Activated CD4-positive, alpha-beta memory T cell treated with anti-CD3 and anti-CD28 coated beads, Interleukin-2, amount 10 ng/mL, durations not matched to agents 7 days and 5 days (primary cell): ENCODE results near the gene FAM13A. TPM values are rescaled to one million over a fixed set of nuclear protein-coding genes. Genes with fewer than 3 reads are reported as not detected.

Experiments used
- CTCF ChIA-PET: fragments of 350-600 bp; sonication (Branson Sonifier 250); formaldehyde crosslinking; loops from one replicate; lab custom pipeline; 2021; ENCODE audit warnings: antibody characterized with exemption, inconsistent platforms; lab: Charles Lee
- POLR2A ChIA-PET: fragments of 350-600 bp; sonication (Branson Sonifier 250); formaldehyde crosslinking; loops from one replicate; lab custom pipeline; 2021; ENCODE audit warnings: antibody characterized with exemption; lab: Charles Lee
- DNase-seq: peaks from one replicate; pipeline ENCODE4 v3.0.0-alpha.2; 2020
- H3K27ac Mint-ChIP-seq: one replicate; pipeline ENCODE4 v1.8.0; 2021; ENCODE audit warnings: mild to moderate bottlenecking, mixed read lengths
- H3K27me3 Mint-ChIP-seq: one replicate; pipeline ENCODE4 v1.8.0; 2021; ENCODE audit warnings: mixed read lengths
- H3K36me3 Mint-ChIP-seq: one replicate; pipeline ENCODE4 v1.8.0; 2021; ENCODE audit warnings: low read depth, mixed read lengths
- H3K4me1 Mint-ChIP-seq: one replicate; pipeline ENCODE4 v1.8.0; 2021; ENCODE audit warnings: mixed read lengths
- H3K4me3 Mint-ChIP-seq: one replicate; pipeline ENCODE4 v1.8.0; 2021; ENCODE audit warnings: mild to moderate bottlenecking, mixed read lengths
- H3K9me3 Mint-ChIP-seq: one replicate; pipeline ENCODE4 v1.8.0; 2021; ENCODE audit warnings: mixed read lengths
- total RNA-seq, 2 experiments: library from RNA; stranded (reverse); gene quantifications; one replicate each; pipeline ENCODE4 v1.2.3, GENCODE V29; 2021

Gene FAM13A
- total RNA-seq, result 10 to 100 TPM in 1 of 2 experiments, 1 to 10 TPM in 1; 9.5 to 10.1 TPM

DNA sequence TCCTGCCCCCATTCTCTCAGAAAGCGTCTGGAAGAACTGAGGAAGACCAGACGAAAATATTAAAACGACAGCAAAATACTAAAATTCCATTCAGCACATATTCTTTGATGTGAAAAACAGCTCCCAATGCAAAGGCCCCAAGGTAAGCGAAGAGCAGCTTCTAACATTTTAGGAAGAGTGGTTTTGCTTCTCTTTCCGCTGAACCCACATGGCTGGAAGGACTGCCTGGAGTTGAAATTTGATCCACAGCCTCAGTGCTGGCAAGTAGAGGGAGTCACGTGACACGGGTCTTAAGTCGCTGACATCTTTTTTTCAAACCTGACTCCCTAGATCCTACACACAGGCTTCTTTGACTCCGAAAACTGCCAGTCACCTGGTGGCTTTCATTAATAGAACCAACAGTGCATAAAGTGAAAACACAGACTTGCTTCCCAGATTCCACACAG, at the start of gene FAM13A:
FAM13A (minus strand) TSS at position 233 of the 446 bp plus-strand sequence; CDS start at position 12, 221 bp downstream.
- Mint-ChIP-seq H3K27ac (no peak within 1 kb of the TSS), H3K9me3 (peaks cover 7% of the 10 kb centered on the region), H3K36me3 (peaks cover 2% of the 10 kb centered on the region), H3K4me1 (peaks cover 22% of the 10 kb centered on the region), H3K4me3 (no peak within 1 kb of the TSS), H3K27me3 (peaks cover 1% of the 10 kb centered on the region)
- POLR2A ChIA-PET, result no interaction called here
- no peak for DNase-seq
- CTCF ChIA-PET, result no interaction called here

DNA sequence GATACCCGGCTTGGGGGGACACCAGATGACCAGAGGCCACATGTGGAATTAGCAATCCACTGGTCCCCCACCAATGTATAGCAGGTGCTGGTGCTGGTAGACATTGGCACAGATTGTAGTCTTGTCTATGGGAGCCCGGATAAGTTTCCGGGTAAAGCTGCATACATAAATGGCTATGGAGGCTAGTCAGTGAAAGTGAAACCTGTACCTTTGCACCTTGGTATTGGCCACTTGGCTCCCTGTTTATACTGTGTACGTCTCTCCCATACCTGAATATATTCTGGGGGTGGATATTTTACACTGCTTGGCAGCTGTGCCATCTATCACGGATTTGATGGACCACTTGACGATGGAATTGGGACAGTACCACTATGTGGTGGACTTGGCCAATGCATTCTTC, 48.7 kb upstream of the FAM13A start:
- H3K4me1 Mint-ChIP-seq, result peaks cover 14% of the 10 kb centered on the region
- H3K9me3 Mint-ChIP-seq, result peaks cover 4% of the 10 kb centered on the region
- H3K27me3 Mint-ChIP-seq, result peaks cover 24% of the 10 kb centered on the region
- POLR2A ChIA-PET, result no interaction called here
- CTCF ChIA-PET, result no interaction called here
- H3K36me3 Mint-ChIP-seq, result peaks cover 3% of the 10 kb centered on the region
- DNase-seq, result no peak
- H3K27ac Mint-ChIP-seq, result no peak overlapping the region
- no peak overlapping the region for H3K4me3 Mint-ChIP-seq

DNA sequence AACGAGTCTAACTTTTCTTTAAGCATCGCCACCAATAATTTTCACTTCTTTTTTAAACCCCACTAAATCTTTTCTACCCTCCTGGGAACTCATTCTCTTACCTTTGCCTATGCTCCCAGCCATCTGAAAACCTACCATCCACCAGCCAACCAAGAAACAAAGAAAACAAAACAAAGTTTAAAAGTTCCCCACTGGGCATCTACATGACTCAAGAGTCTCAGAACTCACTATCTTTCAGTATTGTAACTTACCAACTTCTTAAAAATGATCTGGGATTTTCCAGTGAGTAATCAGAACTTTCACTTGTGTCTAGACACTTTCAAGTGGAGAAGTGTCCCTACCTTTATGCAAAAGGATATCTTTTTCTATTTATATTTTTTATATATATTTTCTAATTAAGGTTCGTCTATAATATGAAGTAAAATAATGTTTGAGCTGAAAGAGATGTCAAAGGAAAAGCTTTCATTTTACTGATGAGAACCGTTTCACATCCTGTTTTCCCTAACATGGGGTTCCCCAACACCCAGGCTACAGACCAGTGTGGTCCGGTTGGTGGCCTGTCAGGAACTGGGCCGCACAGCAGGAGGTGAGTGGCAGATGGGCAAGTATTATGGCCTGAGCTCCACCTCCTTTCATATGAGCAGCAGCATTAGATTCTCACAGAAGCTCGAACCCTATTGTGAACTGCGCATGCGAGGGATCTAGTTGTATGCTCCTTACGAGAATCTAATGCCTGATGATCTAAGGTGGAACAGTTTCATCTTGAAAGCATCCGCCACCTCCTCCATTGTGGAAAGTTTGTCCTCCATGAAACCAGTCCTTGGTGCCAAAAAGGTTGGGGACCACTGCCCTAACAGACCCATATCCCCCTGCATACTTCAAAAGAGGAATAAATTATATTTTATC, 44.5 kb upstream of the FAM13A start:
- H3K27ac Mint-ChIP-seq, result no peak overlapping the region
- no peak for DNase-seq
- ChIA-PET POLR2A (no interaction called here), CTCF (no interaction called here)
- peaks cover 5% of the 10 kb centered on the region for H3K27me3 Mint-ChIP-seq
- no peaks in the 10 kb centered on the region for H3K36me3 Mint-ChIP-seq
- H3K4me3 Mint-ChIP-seq, result no peak overlapping the region
- no peaks in the 10 kb centered on the region for H3K9me3 Mint-ChIP-seq
- peaks cover 4% of the 10 kb centered on the region for H3K4me1 Mint-ChIP-seq

DNA sequence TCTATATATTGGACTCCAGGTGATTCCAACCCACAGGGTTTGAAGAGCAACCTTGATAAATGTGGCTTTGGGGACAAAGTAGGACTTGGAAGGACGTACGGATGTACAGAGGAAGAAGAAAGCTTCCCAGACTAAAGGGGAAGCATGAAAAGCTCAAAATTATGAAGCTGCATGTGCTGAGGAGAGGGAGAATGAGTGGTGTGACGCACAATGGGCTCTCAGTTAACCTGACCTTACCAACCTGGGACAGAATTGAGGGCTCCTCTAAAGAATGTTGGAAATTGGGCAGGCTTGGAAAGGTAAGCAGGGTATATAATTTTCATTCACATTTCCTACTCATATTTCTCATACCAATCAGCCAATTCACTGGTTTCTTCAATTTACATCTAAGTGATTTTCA, 43.9 kb upstream of the FAM13A start:
- H3K27ac Mint-ChIP-seq, result no peak overlapping the region
- ChIA-PET POLR2A (no interaction called here), CTCF (no interaction called here)
- peaks cover 4% of the 10 kb centered on the region for H3K4me1 Mint-ChIP-seq
- peaks cover 5% of the 10 kb centered on the region for H3K27me3 Mint-ChIP-seq
- no peak overlapping the region for H3K4me3 Mint-ChIP-seq
- DNase-seq, result no peak
- no peaks in the 10 kb centered on the region for H3K36me3 Mint-ChIP-seq
- no peaks in the 10 kb centered on the region for H3K9me3 Mint-ChIP-seq

DNA sequence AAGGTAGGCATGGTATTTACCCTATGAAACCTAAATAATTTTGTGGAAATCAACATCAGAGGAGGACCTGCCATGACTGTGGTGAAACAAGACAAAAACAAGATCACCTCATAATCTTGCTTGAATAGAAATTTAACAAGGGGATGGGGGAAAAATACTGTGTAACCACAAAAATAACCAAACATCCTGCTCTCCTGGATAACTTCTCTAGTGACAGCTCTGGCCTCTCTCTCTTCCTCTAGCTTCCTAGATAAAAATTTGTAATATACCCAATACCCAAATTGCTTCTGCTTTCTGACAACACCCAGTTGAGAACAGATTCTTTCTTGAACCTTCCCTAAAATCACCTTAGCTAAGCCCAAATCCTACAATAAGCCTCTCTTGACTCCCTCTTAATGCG, 42.5 kb upstream of the FAM13A start:
- ChIA-PET CTCF (no interaction called here), POLR2A (no interaction called here)
- no peak overlapping the region for H3K4me3 Mint-ChIP-seq
- no peak overlapping the region for H3K27ac Mint-ChIP-seq
- peaks cover 4% of the 10 kb centered on the region for H3K4me1 Mint-ChIP-seq
- no peaks in the 10 kb centered on the region for H3K36me3 Mint-ChIP-seq
- H3K27me3 Mint-ChIP-seq, result peaks cover 3% of the 10 kb centered on the region
- no peaks in the 10 kb centered on the region for H3K9me3 Mint-ChIP-seq
- DNase-seq, result no peak

DNA sequence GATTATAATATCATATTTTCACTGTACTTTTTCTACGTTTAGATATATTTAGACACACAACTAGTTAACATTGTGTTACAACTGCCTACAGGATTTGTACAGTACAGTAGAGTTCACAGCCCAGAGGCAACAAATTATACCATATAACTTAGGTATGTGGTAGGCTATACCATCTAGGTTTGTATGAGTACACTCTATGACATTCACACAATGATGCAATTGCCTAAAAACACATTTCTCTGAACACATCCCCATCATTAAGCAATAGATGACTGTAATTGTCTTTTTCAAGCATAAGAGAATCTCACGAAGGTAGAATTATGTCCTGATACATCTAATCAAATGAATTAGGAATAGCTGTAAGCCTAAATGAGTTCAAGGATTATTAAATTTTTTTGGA, 42.0 kb upstream of the FAM13A start:
- H3K27ac Mint-ChIP-seq, result no peak overlapping the region
- H3K27me3 Mint-ChIP-seq, result no peaks in the 10 kb centered on the region
- H3K4me1 Mint-ChIP-seq, result peaks cover 4% of the 10 kb centered on the region
- no peak for DNase-seq
- no peaks in the 10 kb centered on the region for H3K9me3 Mint-ChIP-seq
- no peaks in the 10 kb centered on the region for H3K36me3 Mint-ChIP-seq
- CTCF ChIA-PET, result no interaction called here
- POLR2A ChIA-PET, result no interaction called here
- no peak overlapping the region for H3K4me3 Mint-ChIP-seq

DNA sequence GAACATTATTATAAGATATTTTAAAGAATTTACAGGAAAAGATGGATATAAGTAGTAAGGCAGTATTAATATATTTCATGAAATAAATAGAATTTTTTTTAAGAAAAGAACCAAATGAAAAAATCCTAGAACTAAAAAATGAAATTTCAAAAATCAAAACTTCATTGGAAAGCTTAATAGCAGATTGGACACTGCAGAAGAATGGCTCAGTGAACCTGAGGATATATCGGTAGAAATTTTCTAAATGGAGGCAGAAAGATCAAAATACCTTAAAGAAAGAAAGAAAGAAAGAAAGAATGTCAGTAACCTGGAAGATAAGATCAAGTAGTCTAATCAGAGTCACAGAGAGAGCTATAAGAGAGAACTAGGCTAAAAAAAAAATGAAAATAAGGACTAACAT, 21.3 kb upstream of the FAM13A start:
- H3K36me3 Mint-ChIP-seq, result no peaks in the 10 kb centered on the region
- H3K9me3 Mint-ChIP-seq, result peaks cover 10% of the 10 kb centered on the region
- H3K27me3 Mint-ChIP-seq, result peaks cover 14% of the 10 kb centered on the region
- no peak overlapping the region for H3K4me3 Mint-ChIP-seq
- H3K27ac Mint-ChIP-seq, result no peak overlapping the region
- no peak for DNase-seq
- POLR2A ChIA-PET, result no interaction called here
- CTCF ChIA-PET, result no interaction called here
- peaks cover 5% of the 10 kb centered on the region for H3K4me1 Mint-ChIP-seq

DNA sequence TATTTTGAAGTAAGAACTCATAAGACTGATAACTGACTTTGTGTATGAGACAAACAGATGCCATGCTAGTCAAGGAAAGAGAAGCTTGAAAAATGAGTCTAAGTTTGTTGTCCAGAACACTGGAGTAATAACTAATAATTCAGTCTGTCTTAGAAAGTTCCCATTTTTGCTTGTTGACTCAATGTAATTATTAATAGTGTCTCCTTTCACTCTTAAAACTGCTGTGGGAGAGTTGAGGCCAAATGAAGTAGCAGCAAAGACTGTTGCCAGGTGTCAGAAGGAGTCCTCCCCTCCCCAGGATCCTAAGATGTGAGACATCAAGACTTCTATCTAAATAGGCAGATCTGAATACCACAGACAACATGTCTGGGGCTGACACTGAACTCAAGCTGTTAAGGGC, 20.8 kb upstream of the FAM13A start:
- Mint-ChIP-seq H3K27ac (no peak overlapping the region), H3K9me3 (peaks cover 10% of the 10 kb centered on the region), H3K4me1 (peaks cover 5% of the 10 kb centered on the region), H3K4me3 (no peak overlapping the region), H3K36me3 (no peaks in the 10 kb centered on the region), H3K27me3 (peaks cover 14% of the 10 kb centered on the region)
- ChIA-PET POLR2A (no interaction called here), CTCF (no interaction called here)
- DNase-seq, result no peak

DNA sequence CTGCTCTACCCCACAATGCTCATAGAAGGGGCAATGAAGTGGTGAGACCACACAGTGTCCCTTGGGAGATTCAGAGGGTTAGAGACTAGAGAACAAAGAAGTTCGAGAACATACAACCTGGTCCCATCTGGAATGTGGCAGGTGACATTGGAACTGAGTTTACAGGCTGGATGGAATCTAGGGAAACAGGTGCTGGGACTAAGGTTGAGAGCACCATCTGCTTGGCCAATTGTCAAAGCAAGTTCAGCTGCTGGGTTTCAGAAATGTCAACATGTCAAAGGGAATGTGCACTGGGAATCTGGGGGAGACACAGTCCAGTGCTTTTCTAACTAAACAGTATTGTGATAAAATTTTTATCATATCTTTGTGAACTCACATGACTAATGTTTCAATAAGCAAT, 15.9 kb upstream of the FAM13A start:
- Mint-ChIP-seq H3K4me1 (peaks cover 3% of the 10 kb centered on the region), H3K27me3 (peaks cover 2% of the 10 kb centered on the region), H3K36me3 (no peaks in the 10 kb centered on the region), H3K4me3 (no peak overlapping the region), H3K9me3 (peaks cover 4% of the 10 kb centered on the region), H3K27ac (no peak overlapping the region)
- POLR2A ChIA-PET, result no interaction called here
- CTCF ChIA-PET, result no interaction called here
- DNase-seq, result no peak

DNA sequence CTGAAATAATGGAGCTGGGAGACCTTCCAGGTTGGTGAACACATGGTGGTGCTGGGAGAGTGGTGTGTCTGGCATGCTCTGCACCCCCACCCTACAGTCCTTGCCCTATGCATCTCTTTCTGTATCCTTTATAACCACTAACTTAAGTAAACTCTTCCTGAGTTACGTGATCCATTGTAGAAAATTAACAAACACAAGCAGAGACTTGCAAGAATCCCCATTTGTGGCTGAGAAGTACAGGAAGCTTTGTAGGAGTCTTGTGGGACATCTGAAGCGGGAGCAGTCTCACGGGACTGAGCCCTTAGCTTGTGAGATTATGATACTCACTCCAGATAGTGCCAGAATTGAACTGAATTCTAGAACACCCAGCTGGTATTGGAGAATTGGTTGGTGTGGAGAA, 14.3 kb upstream of the FAM13A start:
- ChIA-PET POLR2A (no interaction called here), CTCF (no interaction called here)
- Mint-ChIP-seq H3K27me3 (peaks cover 2% of the 10 kb centered on the region), H3K4me1 (peaks cover 3% of the 10 kb centered on the region), H3K4me3 (no peak overlapping the region), H3K36me3 (no peaks in the 10 kb centered on the region), H3K27ac (no peak overlapping the region), H3K9me3 (peaks cover 4% of the 10 kb centered on the region)
- no peak for DNase-seq

DNA sequence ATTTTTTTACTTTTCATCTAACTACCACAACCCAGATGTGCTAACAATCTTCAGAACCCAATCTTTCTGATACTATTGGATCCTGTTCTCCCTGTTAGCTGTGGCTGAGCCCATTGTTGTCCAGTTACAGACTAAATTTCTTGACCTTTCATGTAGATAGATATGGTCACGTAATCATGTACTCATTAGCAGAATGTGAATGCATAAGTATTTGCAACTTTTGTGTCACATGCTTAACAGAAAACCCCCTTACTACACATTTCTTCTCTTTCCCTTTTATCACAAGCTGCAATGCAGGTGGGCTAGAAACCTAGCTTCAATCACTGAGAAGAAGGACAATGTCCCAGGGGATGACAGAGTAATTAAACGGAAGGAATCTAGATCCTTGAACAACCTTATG, 13.1 kb upstream of the FAM13A start:
- ChIA-PET POLR2A (no interaction called here), CTCF (no interaction called here)
- no peak overlapping the region for H3K27ac Mint-ChIP-seq
- H3K4me1 Mint-ChIP-seq, result peaks cover 3% of the 10 kb centered on the region
- no peaks in the 10 kb centered on the region for H3K9me3 Mint-ChIP-seq
- H3K36me3 Mint-ChIP-seq, result no peaks in the 10 kb centered on the region
- no peak for DNase-seq
- no peak overlapping the region for H3K4me3 Mint-ChIP-seq
- no peaks in the 10 kb centered on the region for H3K27me3 Mint-ChIP-seq

DNA sequence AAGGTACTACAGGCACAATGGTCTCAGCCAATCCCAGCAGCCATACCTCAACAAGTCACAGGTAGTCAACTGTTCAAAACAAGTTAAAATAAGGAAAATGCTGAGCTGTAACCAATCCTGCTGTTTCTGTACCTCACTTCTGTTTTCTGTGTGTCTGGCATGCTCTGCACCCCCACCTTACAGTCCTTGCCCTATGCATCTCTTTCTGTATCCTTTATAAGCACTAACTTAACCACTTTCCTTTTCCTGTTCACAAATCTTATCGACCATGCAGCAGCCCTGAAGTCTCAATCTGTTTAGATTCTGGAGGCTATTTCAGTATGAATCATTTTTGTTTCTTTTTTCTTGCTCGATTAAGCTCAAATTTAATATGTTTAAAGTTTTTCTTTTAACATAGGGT, 12.5 kb upstream of the FAM13A start:
- Mint-ChIP-seq H3K4me3 (no peak overlapping the region), H3K4me1 (peaks cover 3% of the 10 kb centered on the region), H3K27me3 (no peaks in the 10 kb centered on the region), H3K27ac (no peak overlapping the region), H3K36me3 (no peaks in the 10 kb centered on the region), H3K9me3 (no peaks in the 10 kb centered on the region)
- no peak for DNase-seq
- ChIA-PET CTCF (no interaction called here), POLR2A (no interaction called here)

DNA sequence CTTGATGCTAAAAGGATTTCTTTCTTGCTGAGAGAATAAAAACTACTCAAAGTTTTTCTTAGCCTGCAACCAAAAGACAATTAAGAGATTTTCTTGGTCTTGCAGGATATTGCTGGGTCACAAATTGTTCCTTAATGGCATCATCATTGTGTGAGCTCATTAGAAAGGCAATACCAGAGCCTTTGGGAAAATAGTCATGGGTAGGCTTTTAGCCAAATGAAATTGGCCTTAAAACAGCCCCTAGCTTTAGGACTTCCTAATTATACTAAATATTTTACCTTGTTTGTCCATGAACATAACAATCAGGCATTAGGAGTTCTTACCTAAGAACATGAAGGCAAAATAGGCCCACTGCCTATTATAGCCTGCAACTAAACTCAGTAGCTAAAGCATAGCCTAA, 10.4 kb upstream of the FAM13A start:
- Mint-ChIP-seq H3K27me3 (no peaks in the 10 kb centered on the region), H3K4me1 (peaks cover 3% of the 10 kb centered on the region), H3K27ac (no peak overlapping the region), H3K4me3 (no peak overlapping the region), H3K9me3 (peaks cover 5% of the 10 kb centered on the region), H3K36me3 (no peaks in the 10 kb centered on the region)
- CTCF ChIA-PET, result no interaction called here
- no peak for DNase-seq
- POLR2A ChIA-PET, result no interaction called here

DNA sequence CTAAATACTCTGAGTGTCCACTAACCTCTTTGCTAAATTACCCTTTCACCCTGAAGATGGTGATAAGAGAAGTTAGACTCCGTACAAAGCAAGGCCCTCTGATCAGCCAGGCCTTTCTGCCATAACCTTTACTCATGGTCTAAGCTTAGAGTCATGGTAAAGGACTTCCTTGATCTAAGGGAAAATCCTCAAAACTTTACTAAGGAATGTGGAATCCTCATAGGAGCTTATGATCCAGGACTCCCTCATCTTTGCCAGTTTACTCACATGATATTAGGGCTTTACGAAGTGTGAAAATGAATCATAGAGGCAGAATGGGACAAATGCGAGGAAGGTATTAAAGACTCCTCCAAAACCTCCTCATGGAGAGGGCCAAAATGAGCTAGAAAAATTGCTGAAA, 7.9 kb upstream of the FAM13A start:
- ChIA-PET CTCF (no interaction called here), POLR2A (no interaction called here)
- Mint-ChIP-seq H3K36me3 (peaks cover 2% of the 10 kb centered on the region), H3K4me1 (peaks cover 3% of the 10 kb centered on the region), H3K27me3 (no peaks in the 10 kb centered on the region), H3K4me3 (no peak overlapping the region), H3K27ac (no peak overlapping the region), H3K9me3 (peaks cover 17% of the 10 kb centered on the region)
- DNase-seq, result no peak
